CD14-positive monocyte (primary cell): Measurements from ENCODE around the gene FOXM1. TPM values are rescaled to one million over a fixed set of nuclear protein-coding genes. Genes with fewer than 3 reads are reported as not detected.

ENCODE experiments used
- DNase-seq, 3 donors: peaks; one replicate each; pipeline ENCODE4 v3.0.0-alpha.2; 2011 to 2022
- H2AFZ ChIP-seq: 2 replicates; pipeline ENCODE4 v1.6.0; 2012; ENCODE audit warnings: mild to moderate bottlenecking, low read depth, low read length, inconsistent platforms; ENCODE audit not compliant: insufficient read depth, poor library complexity, severe bottlenecking
- H3K27ac ChIP-seq, 2 donors: 1 replicate in 1 of 2; 2 replicates in 1 of 2; pipeline ENCODE4 v1.5.1; 2012 to 2013; ENCODE audit warnings: low read length in 2 of 2, control low read depth in 1 of 2, inconsistent platforms in 1 of 2, low read depth in 1 of 2, mild to moderate bottlenecking in 1 of 2
- H3K27me3 ChIP-seq, 2 donors: one replicate each; pipeline versions ENCODE4 v1.6.0 to v1.6.1; 2011 to 2013; ENCODE audit warnings: low read length in 2 of 2; ENCODE audit not compliant: control insufficient read depth in 2 of 2, insufficient read depth in 2 of 2
- H3K36me3 ChIP-seq, 2 donors: replicated peaks in 1 of 2; 1 replicate in 1 of 2; 2 replicates in 1 of 2; pipeline versions ENCODE4 v1.5.1 to v1.6.1; 2012 to 2013; ENCODE audit warnings: low read length in 2 of 2, control low read depth in 1 of 2, inconsistent platforms in 1 of 2, mild to moderate bottlenecking in 1 of 2; ENCODE audit not compliant: insufficient read depth in 2 of 2, control insufficient read depth in 1 of 2
- H3K4me1 ChIP-seq, 2 donors: 1 replicate in 1 of 2; 2 replicates in 1 of 2; pipeline versions ENCODE4 v1.5.1 to v1.6.1; 2012 to 2013; ENCODE audit warnings: low read length in 2 of 2, control low read depth in 1 of 2, inconsistent platforms in 1 of 2, mild to moderate bottlenecking in 1 of 2, moderate library complexity in 1 of 2; ENCODE audit not compliant: insufficient read depth in 2 of 2, control insufficient read depth in 1 of 2
- H3K4me2 ChIP-seq: replicated peaks from 2 replicates; pipeline ENCODE3; 2012; ENCODE audit warnings: low read length, moderate library complexity, mild to moderate bottlenecking; ENCODE audit not compliant: poor library complexity, severe bottlenecking; ENCODE audit errors: extremely low read depth
- H3K4me3 ChIP-seq, 3 experiments: fragments of 200-600 bp in 1 of 3; sonication (generic) in 1 of 3; replicated peaks in 1 of 3; 1 replicate in 2 of 3; 2 replicates in 1 of 3; pipeline ENCODE4 v1.5.1; 2011 to 2013; ENCODE audit warnings: low read length in 3 of 3, mild to moderate bottlenecking in 3 of 3, control low read depth in 2 of 3, low read depth in 2 of 3, inconsistent platforms in 1 of 3, moderate library complexity in 1 of 3
- H3K79me2 ChIP-seq: 2 replicates; pipeline ENCODE4 v1.6.0; 2012; ENCODE audit warnings: mild to moderate bottlenecking, control low read depth, inconsistent platforms, low read length, moderate library complexity; ENCODE audit not compliant: insufficient read depth
- H3K9ac ChIP-seq: 2 replicates; pipeline ENCODE4 v1.6.0; 2017; ENCODE audit warnings: low read length, mild to moderate bottlenecking; ENCODE audit not compliant: insufficient read depth, poor library complexity, severe bottlenecking
- H3K9me3 ChIP-seq, 2 donors: replicated peaks in 1 of 2; 1 replicate in 1 of 2; 2 replicates in 1 of 2; pipeline versions ENCODE4 v1.5.1 to v1.6.1; 2012 to 2013; ENCODE audit warnings: low read length in 2 of 2, control low read depth in 1 of 2; ENCODE audit not compliant: control insufficient read depth in 1 of 2, insufficient read depth in 1 of 2
- H4K20me1 ChIP-seq: 2 replicates; pipeline ENCODE4 v1.6.0; 2012; ENCODE audit warnings: mild to moderate bottlenecking, low read length, control low read depth, moderate library complexity; ENCODE audit not compliant: insufficient read depth
- H3K27ac Mint-ChIP-seq, 7 donors: one replicate each; pipeline ENCODE4 v1.8.0; 2020; ENCODE audit warnings: mild to moderate bottlenecking in 7 of 7, mixed read lengths in 7 of 7, moderate library complexity in 6 of 7, inconsistent platforms in 2 of 7
- H3K27me3 Mint-ChIP-seq, 3 donors: one replicate each; pipeline ENCODE4 v1.8.0; 2021 to 2022; ENCODE audit warnings: low read depth in 3 of 3, mild to moderate bottlenecking in 3 of 3, mixed read lengths in 3 of 3, moderate library complexity in 3 of 3, inconsistent platforms in 1 of 3
- H3K36me3 Mint-ChIP-seq, 2 donors: one replicate each; pipeline ENCODE4 v1.8.0; 2020; ENCODE audit warnings: mixed read lengths in 2 of 2, inconsistent platforms in 1 of 2, mild to moderate bottlenecking in 1 of 2
- H3K4me1 Mint-ChIP-seq: one replicate; pipeline ENCODE4 v1.8.0; 2020; ENCODE audit warnings: mild to moderate bottlenecking, mixed read lengths
- H3K4me3 Mint-ChIP-seq, 2 donors: one replicate each; pipeline ENCODE4 v1.8.0; 2020; ENCODE audit warnings: mild to moderate bottlenecking in 2 of 2, mixed read lengths in 2 of 2, moderate library complexity in 1 of 2
- H3K9me3 Mint-ChIP-seq, 7 donors: one replicate each; pipeline ENCODE4 v1.8.0; 2020 to 2022; ENCODE audit warnings: mixed read lengths in 7 of 7, mild to moderate bottlenecking in 6 of 7, moderate library complexity in 6 of 7, inconsistent platforms in 2 of 7
- CTCF ChIP-seq: fragments of 200-600 bp; IDR thresholded peaks from one replicate; pipeline ENCODE4 v1.8.0; 2022; ENCODE audit warnings: antibody characterized with exemption, mild to moderate bottlenecking
- WGBS: methylation state at CpG from one replicate; pipeline ENCODE4 v1.1.5; 2013; ENCODE audit warnings: missing lambda C conversion rate; ENCODE audit not compliant: insufficient coverage; 5-methylcytosine and 5-hydroxymethylcytosine counted together
- intact Hi-C, 2 donors: fragments of 100-400 bp; cut with micrococcal nuclease; formaldehyde crosslinking; loops; one replicate each; pipeline versions ENCODE4 v1.15.0 to v1.15.1; 2023
- polyA plus RNA-seq, 3 donors: library from polyadenylated mRNA; depleted of rRNA in 1 of 3; unstranded in 2 of 3; stranded (reverse) in 1 of 3; fragments of 300-500 nt in 2 of 3; fragments of >200 nt in 1 of 3; fragmentation: Illumina TruSeq in 2 of 3; gene quantifications; 1 replicate in 2 of 3; 2 replicates in 1 of 3; pipeline ENCODE4 v1.2.3, GENCODE V29; 2012 to 2021

The FOXM1 gene
- polyA plus RNA-seq, 3 donors, result 0.03 TPM; not detected in 2

DNA sequence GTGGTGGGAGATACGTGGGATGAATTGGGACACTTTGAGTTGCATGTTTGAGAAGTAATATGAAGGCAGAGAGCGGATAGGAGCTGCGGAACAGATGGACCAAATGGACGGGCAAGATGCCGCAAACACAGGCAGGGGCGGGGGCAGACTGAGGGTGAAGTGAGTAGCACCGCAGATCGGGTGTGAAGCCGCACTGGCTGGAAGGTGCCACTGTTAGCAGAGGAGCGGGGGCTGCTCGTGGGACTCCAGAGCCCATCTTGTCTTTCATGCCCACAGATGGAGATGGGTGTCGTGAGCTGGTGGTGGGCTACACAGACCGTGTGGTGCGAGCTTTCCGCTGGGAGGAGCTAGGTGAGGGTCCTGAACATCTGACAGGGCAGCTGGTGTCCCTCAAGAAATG is 57.2 kb downstream of the FOXM1 start:
- H3K4me1 Mint-ChIP-seq, result no peaks in the 10 kb centered on the region
- peaks cover 8% of the 10 kb centered on the region for H4K20me1 ChIP-seq
- H3K9ac ChIP-seq, result no peak overlapping the region
- no peak overlapping the region for H3K4me3 ChIP-seq
- H3K27ac ChIP-seq, result no peak overlapping the region
- H3K27me3 ChIP-seq, result no peaks in the 10 kb centered on the region
- no peak overlapping the region for H3K4me2 ChIP-seq
- H3K27ac Mint-ChIP-seq, result peak overlapping the region in 1 of 7 donors; percentile 61
- peaks cover 10% of the 10 kb centered on the region for H3K79me2 ChIP-seq
- no peaks in the 10 kb centered on the region for H3K9me3 Mint-ChIP-seq
- no peak for TF ChIP-seq CTCF
- H3K4me3 Mint-ChIP-seq, result no peak overlapping the region
- H3K36me3 ChIP-seq, result peaks cover 76 to 94% of the 10 kb centered on the region in 2 donors
- H2AFZ ChIP-seq, result no peak overlapping the region
- peaks cover 73 to 92% of the 10 kb centered on the region in 2 donors for H3K36me3 Mint-ChIP-seq
- no peaks in the 10 kb centered on the region for H3K4me1 ChIP-seq
- H3K27me3 Mint-ChIP-seq, result no peaks in the 10 kb centered on the region
- H3K9me3 ChIP-seq, result no peaks in the 10 kb centered on the region
- 96% methylated on average over 12 of the region's 15 CpGs for WGBS
- no peak for DNase-seq
- intact Hi-C loops, result no loop called here

GRCh38 chr12:2813214-2814185 is 63.5 kb downstream of the FOXM1 start:
- peak overlapping the region; percentile 99 to 100 (median 100) for H3K27ac Mint-ChIP-seq
- peak overlapping the region; percentile 41 to 81 (median 57) for H3K4me3 ChIP-seq
- no CpG with 5 or more reads among the region's 10 CpGs for WGBS
- peaks cover 18% of the 10 kb centered on the region for H4K20me1 ChIP-seq
- H3K27me3 Mint-ChIP-seq, result no peaks in the 10 kb centered on the region
- H3K9me3 Mint-ChIP-seq, result no peaks in the 10 kb centered on the region
- peaks cover 13 to 19% of the 10 kb centered on the region in 2 donors for H3K4me1 ChIP-seq
- H2AFZ ChIP-seq, result peak overlapping the region; percentile 85
- H3K36me3 Mint-ChIP-seq, result peaks cover 19 to 30% of the 10 kb centered on the region in 2 donors
- H3K4me1 Mint-ChIP-seq, result peaks cover 18% of the 10 kb centered on the region
- DNase-seq, result peak; percentile 29 to 46 (median 45)
- H3K36me3 ChIP-seq, result peaks cover 17 to 33% of the 10 kb centered on the region in 2 donors
- peaks cover 31% of the 10 kb centered on the region for H3K79me2 ChIP-seq
- peak overlapping the region; percentile 81 for H3K9ac ChIP-seq
- H3K4me2 ChIP-seq, result peak overlapping the region; percentile 99
- intact Hi-C loops, result loop anchor here (2.0 to 5.0 kb wide), 2 partner anchors 19 to 64 kb away; partner anchors contain the start of genes FOXM1 (in 2 of the 2), RHNO1 (in 2 of the 2) and FKBP4 (in 1 of the 2)
- TF ChIP-seq CTCF, result peak; percentile 71
- H3K27me3 ChIP-seq, result no peaks in the 10 kb centered on the region
- peak overlapping the region; percentile 83 to 93 for H3K27ac ChIP-seq
- no peaks in the 10 kb centered on the region for H3K9me3 ChIP-seq
- H3K4me3 Mint-ChIP-seq, result peak overlapping the region; percentile 96 to 99
